Fibroblast of lung (primary cell): ENCODE results near the gene NPHP4.

Source experiments
- EZH2 ChIP-seq: IDR thresholded peaks from 2 replicates; pipeline ENCODE4 v1.5.1; 2012; ENCODE audit warnings: low read length, control low read depth, mild to moderate bottlenecking; ENCODE audit errors: missing control alignments
- TF ChIP-seq, protein P1 (sequence below), 2 donors: IDR thresholded peaks in 1 of 2; conservative IDR thresholded peaks in 1 of 2; 1 replicate in 1 of 2; 2 replicates in 1 of 2; pipeline ENCODE4 v1.5.1; 2011 to 2012; ENCODE audit warnings: low read length in 2 of 2, control low read depth in 1 of 2, inconsistent platforms in 1 of 2, low read depth in 1 of 2, mild to moderate bottlenecking in 1 of 2

GRCh38 chr1:5976231-5976630, 16.0 kb downstream of the NPHP4 start:
- TF ChIP-seq, protein P1, sequence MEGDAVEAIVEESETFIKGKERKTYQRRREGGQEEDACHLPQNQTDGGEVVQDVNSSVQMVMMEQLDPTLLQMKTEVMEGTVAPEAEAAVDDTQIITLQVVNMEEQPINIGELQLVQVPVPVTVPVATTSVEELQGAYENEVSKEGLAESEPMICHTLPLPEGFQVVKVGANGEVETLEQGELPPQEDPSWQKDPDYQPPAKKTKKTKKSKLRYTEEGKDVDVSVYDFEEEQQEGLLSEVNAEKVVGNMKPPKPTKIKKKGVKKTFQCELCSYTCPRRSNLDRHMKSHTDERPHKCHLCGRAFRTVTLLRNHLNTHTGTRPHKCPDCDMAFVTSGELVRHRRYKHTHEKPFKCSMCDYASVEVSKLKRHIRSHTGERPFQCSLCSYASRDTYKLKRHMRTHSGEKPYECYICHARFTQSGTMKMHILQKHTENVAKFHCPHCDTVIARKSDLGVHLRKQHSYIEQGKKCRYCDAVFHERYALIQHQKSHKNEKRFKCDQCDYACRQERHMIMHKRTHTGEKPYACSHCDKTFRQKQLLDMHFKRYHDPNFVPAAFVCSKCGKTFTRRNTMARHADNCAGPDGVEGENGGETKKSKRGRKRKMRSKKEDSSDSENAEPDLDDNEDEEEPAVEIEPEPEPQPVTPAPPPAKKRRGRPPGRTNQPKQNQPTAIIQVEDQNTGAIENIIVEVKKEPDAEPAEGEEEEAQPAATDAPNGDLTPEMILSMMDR (conservative IDR thresholded peaks at IDR 0.05 in 1 of 2, IDR thresholded peaks at IDR 0.05 in 1 of 2; ENCODE audit: low read depth in 1 of 2, low read length in 2 of 2): no peak
- no peak for TF ChIP-seq EZH2
